Erythroblast (primary cell): ENCODE results near the gene RNF223.

Experiments used
- GATA1 ChIP-seq: IDR thresholded peaks from 2 replicates; pipeline ENCODE4 v1.6.1; 2011; ENCODE audit warnings: low read depth, mild to moderate bottlenecking, control low read depth, low read length, moderate library complexity
- POLR2A ChIP-seq: IDR thresholded peaks from 2 replicates; pipeline ENCODE4 v1.6.1; 2011; ENCODE audit warnings: mild to moderate bottlenecking, low read length

DNA sequence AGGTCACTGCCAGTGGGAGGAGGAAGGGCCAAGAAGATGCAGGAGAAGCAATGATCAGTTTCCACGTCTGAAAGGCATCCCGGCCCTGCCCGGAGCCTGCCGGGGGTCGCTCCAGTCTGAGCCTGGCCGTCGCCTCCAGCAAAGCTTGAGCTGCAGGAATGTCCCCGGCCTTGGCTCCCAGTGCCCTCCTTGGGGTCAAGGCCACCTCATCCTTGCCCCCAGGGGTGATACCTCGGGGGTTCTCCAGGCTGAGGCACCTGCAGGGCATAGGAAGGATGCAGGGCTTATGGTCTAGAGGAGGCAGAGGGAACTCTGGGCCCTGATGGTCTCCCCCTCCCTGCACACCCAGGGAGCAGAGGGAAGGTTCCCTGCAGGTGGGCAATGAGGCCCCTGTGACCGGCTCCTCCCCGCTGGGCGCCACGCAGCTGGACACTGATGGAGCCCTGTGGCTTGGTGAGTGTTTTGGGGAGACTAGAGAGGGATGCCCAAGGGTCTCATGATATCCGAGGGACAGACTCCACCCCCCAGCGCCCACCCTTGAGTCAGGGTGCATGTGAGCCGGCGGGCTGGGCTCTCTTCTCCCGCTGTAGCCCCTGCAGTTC lies 19.9 kb downstream of the RNF223 start:
- TF ChIP-seq POLR2A (no peak), GATA1 (no peak)
